Effector CD8-positive, alpha-beta T cell (primary cell): ENCODE results near the gene WDFY2.
"Not testable (repeated sequence)": the region's sequence is repeated elsewhere in the genome, so short reads cannot be mapped to it uniquely, and the experiment has no call there.

Experiments
- DNase-seq: peaks from one replicate; lab custom pipeline; 2025; lab: John Stamatoyannopoulos, UW

The WDFY2 gene

DNA sequence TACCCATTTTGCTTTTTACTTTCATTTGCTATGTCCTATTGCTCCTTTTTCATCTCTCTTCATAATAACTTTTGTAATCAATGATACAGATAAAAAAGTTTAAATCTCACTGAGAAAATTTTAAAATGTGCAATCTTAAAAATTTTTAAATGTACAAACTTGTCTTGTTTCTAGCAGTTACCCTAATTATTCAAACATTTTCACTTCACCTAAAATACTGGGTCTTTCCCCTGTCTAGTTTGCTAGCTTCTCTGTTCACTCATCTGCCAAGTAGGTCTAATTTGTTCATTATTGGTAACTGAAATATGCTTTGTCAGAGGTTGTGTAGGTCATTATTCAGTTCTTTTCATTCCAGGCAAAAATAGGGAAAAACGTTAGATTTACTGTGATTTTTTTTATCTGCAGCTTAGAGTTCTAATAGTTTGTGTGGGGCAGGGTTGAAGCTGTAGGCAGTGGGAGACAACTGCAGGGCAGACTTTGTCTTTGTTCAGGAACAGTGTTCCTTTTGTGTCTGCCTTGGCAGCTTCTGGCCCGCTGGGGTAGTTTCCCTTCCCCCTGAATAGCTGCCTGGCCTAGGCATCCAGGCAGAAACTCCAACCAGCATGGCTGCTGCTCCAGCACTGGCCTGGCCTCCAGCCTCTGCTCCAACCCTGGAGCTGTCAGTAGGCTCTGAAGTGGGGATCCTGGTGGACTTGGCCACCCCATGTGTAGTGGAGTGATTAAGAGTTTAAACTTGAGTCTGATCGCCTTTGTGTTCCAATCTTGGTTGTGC is 48.5 kb downstream of the WDFY2 start:
- DNase-seq, result no peak

DNA sequence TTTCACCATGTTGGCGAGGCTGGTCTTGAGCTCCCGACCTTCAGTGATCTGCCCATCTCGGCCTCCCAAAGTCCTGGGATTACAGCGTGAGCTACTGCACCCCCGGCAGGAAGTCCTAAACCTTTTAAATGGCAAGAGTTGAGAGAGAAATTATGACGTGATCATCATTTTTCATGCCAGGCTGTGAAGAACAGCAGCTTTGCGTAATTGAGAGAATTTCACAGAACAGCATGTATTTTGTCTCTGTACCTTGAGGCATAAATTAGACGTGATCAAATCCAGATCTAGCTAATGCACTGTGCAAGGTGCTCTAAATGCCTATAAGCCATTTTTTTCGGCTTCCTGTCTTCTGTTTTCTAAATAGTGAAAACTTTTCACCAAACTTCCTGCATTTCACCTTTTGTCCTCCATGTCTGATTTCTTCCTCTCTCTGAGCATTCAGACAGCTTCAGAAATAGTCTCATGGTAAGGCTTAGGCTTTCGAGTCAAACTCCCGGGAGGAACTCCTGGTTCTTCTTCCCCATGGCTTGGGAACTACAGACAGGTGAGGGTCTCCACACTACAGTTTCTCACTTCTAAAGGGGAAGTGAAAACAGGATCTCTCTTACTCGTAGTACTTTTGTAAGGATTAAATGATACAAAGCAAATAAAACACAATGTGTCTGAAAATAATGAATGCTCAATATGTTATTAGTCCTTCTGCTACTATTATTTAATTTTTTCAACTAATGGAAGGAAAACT is 51.0 kb downstream of the WDFY2 start:
- no peak for DNase-seq

DNA sequence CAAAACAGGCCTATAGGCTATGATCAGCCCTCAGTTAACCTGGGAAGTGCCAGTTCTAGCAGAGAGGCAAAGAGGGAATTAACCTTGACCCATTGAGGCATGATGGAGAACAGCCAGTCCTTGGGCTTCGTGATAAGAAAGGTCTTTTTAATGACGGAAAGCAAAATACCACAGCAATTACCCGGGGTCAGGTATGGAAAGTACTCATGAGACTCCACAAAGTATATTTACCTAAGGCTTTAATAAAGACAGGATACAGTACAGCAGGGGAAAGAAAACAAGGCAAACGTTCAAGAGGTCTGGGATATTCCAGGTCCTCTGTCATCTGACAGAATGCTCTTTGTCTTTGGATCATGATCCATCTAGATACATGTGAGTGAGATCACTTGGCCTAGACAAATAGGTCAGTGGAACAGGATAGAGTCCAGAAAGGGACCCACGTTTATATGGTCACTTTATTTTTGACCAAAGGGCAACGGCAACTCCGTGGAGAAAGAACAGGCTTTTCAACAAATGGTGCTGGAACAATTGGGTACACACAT is 52.2 kb downstream of the WDFY2 start:
- no peak for DNase-seq

DNA sequence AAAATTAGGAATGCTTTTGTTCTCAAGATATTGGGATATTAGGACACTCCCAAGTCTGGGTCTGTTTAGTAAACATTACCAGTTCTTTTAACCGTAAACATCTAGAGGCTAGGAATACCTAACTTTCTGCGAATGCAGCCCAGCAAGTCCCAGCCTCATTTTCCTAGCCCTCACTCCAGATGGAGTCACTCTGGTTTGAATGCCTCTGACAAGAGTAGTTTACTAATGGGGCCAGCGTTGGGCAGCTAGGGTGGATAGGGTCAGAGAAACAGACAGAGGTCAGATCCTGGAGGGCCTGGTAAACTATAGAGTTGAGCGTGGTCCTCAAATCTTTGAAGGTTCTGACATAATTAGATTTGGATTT is 53.6 kb downstream of the WDFY2 start:
- no peak for DNase-seq

- DNase-seq, result no peak
These were observed 54.1 kb downstream of the WDFY2 start for GRCh38 chr13:51638216-51638871.

DNA sequence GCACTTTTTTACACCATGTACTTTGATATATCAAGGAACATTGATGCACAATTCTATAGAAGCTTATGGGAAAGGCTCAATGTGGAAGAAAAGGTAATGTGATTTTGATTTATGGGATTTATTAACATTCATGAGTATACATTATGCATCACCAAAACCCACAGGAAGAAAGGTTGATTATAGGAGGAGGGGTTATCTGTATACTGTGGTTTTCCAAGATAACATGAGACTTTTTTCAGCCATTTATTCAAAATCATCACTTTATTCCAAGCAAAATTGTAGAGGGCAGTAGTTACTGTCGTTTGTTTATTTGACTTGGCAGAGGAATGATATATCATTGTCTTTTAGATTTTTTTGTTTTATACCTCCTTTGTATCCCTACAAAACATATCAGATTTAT is 54.9 kb downstream of the WDFY2 start:
- no peak for DNase-seq

DNA sequence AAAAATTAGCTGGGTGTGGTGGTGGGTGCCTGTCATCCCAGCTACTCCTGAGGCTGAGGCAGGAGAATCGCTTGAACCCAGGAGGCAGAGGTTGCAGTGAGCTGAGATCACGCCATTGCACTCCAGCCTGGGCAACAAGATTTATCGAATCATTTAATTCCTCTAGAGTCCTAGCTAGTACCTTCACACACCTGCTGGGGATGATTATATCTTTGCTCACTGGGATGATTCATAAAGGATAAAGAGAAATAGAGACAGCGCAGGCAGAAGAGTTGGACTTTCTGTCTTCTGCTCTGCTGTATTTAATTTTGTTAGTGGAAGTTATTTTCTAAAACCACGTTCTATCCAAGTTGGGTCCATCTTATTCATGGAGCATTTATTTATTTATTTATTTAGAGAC is 56.4 kb downstream of the WDFY2 start:
- DNase-seq, result not testable (repeated sequence)

GRCh38 chr13:51643105-51643881 is 59.0 kb downstream of the WDFY2 start:
- no peak for DNase-seq

DNA sequence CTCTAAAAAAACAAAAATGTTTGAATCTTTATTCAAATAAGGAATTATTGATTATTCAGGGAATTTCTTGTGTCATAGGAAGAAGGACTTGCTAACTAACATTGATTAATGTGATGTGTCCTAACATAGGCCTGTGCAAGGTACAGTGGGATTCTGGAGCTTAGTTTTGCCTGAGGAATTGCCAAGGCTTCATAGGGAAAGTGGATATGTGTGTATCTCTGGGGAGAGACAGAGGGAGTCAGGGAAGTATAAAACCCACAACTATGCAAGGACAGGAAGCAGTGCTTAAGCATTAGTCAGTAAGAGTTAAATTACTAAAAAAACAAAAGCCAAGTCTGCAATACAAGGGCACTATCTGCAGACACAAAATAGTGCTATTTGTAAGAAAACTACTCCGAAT is 59.6 kb downstream of the WDFY2 start:
- no peak for DNase-seq

GRCh38 chr13:51644654-51645053 is 60.4 kb downstream of the WDFY2 start:
- no peak for DNase-seq

DNA sequence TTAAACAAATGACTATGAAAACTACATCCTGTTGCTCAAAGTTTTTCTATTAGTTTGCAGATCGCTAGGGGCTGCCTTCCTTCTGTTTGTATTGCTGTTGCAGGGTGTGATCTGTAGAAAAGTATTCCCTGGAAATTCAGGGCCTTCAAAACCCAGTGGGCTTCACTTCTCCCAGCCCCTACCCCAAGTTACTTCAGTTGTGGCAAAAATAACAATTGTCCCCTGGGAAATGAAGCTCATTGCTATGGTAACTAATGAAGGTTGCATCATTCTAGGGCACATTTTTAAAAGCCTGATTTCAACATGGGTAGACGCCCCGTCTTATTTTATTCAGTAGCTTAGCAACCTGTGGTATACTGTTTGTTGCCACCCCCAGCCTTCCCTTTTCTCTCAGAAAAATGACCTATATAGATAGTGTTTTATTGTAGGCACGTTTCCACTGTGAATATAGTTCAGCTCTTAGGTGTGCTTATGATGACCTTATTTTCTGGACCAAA is 60.9 kb downstream of the WDFY2 start:
- DNase-seq, result no peak

DNA sequence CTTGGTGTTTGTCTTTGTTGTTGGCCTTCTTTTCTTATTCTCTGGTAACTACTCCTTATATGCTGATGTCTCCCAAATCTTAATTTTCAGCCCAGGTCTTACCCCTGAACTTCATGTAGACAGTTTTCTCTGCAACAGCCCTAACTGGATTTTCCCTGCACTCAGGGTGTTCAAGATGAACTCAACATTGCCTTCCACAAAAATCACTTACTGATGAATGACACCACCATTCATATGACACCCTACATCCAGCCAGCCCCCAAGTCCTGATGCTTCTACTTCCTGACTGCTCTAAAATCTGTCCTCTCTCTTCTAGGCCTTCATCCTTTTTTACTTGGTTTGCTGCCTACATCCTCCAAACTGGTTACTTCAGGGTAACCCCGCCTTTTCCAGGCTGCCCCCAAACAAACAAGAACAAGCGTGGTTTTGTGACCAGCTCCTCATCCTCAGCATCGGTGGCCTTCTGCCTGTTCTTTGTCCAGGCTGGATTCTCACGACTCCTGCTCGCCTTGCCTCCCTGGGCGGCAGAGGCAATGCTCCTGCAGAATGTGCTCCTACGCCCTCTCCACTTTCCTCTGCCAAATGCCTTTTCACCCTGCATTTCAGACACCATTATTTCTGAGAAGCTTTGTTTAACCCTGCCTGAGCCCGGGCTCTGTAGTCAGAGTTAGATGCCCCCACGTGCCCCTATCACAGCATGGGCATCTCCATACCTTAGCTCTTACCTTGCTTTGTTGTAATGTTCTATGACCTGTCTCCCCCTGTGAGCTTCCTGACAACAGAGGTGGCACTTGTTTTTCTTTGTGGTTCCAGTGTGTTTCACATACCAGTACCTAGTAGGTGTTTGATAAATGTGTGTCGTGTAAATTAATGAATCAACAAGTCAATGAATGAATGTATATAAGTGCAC is 61.8 kb downstream of the WDFY2 start:
- no peak for DNase-seq

DNA sequence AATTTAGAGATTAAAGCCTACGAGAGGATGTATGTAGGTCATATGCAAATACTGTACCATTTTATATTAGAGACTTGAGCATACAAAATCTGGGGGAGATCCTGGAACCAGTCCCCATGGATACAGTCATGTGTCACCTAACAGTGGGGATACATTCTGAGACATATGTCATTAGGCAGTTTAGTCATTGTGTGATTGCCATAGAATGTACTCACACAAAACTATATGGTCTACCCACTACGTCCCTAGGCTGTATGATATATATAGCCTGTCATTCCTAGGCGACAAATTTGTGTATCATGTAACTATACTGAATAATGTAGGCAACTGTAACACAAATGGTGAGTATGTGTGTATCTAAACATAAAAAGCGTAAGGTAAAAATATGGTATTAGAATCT is 62.8 kb downstream of the WDFY2 start:
- no peak for DNase-seq

GRCh38 chr13:51652193-51652592 is 67.9 kb downstream of the WDFY2 start:
- not testable (repeated sequence) for DNase-seq

GRCh38 chr13:51659276-51660127 is 75.2 kb downstream of the WDFY2 start:
- DNase-seq, result no peak

- no peak for DNase-seq
These were observed 76.6 kb downstream of the WDFY2 start for GRCh38 chr13:51660813-51661212.

DNA sequence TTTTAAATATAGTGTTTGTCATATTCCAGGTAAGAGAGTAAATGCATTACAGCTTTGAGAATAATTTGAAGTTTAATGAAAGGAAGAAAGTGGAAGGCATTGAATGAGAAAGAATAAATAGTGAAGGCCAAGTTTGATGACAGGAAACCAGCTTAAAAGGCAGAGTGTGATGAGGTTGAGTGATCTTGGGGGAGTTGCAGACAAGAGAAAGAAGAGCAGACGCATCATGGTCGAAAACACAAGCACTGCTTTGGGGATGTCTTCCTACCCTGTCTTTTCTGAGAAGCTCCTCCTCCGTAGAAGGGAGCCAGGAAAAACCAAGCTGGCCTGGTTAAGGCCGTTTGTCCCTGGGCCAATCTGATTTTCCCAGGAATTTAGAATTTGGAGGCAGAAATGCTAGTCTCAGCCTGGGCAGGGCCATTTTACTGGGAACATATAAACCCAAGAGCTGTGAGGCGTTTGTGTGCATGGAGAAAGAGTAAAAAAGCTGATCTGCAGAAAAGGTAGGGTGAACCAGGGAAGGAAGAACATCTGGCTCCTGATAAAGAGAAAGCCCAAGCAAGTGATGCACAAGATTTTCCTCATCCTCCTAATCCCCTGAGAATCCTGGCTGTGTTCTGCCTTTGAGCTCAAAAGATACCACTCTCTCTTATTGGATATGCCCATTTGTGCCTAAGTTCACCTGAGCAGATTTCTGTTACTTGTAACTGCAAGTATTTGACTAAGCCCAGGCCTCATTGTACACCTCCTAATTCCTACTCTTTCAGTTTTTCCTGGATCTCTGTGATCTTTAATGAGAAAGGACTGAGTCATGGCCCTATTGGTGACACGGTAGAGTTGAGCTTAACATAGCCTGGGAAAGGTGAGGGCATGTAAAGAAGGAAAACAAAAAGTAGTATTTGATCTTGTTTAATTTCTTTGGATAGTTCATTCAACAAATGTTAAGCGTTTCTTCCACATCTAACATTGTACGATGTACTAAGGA is 80.0 kb downstream of the WDFY2 start:
- no peak for DNase-seq

- DNase-seq, result no peak
These were observed 81.2 kb downstream of the WDFY2 start for GRCh38 chr13:51665456-51665855.
